ENCODE measurements around the gene ERC1. TPM values are rescaled to one million over a fixed set of nuclear protein-coding genes. Genes with fewer than 3 reads are reported as not detected.
"Not testable (repeated sequence)": the region's sequence is repeated elsewhere in the genome, so short reads cannot be mapped to it uniquely, and the experiment has no call there.

ERC1 gene
- total and polyA plus RNA-seq, 2 of the 4 experiments (the other 2 are of a cell fraction) = 11.6 to 25.6 TPM

GRCh38 chr12:1138691-1139090 lies 147.7 kb downstream of the ERC1 start:
- Histone ChIP-seq H3K9me1 (ENCODE audit: insufficient read depth, low read length) (0 out of 2 replicates have a peak, but pooled peaks cover 4% of the 10 kb centered on the region), H3K79me1 (ENCODE audit: low read depth in 1 of 2, low read length in 2 of 2) (peaks cover 3 to 17% of the 10 kb centered on the region in 2 experiments; a peak in 3 of 4 replicates), H2AK5ac (ENCODE audit: low read depth, low read length) (no peak overlapping the region), H3K4me2 (ENCODE audit: low read depth, low read length) (no peak overlapping the region), H2BK15ac (ENCODE audit: low read depth, low read length) (no peak overlapping the region), H2AFZ (replicated peaks; ENCODE audit: low read length, poor library complexity) (no peak overlapping the region), H3K36me3 (ENCODE audit: control insufficient read depth, insufficient read depth, low read length) (peaks cover 3% of the 10 kb centered on the region), H4K91ac (ENCODE audit: insufficient read depth, low read depth, low read length) (no peak overlapping the region), H2BK120ac (ENCODE audit: low read depth, low read length) (no peak overlapping the region), H4K5ac (ENCODE audit: low read depth, low read length) (no peak overlapping the region), H3K4me3 (ENCODE audit: insufficient read depth, low read depth, low read length) (no peak overlapping the region), H3K27me3 (ENCODE audit: control insufficient read depth, insufficient read depth, low read length) (no peaks in the 10 kb centered on the region), H3K4ac (ENCODE audit: low read depth, low read length) (no peak overlapping the region), H3K14ac (replicated peaks; ENCODE audit: low read depth, low read length) (no peak overlapping the region), H3K18ac (ENCODE audit: low read depth, low read length) (no peak overlapping the region), H3K27ac (ENCODE audit: insufficient read depth, low read length) (no peak overlapping the region), H2BK5ac (ENCODE audit: low read depth, low read length, poor library complexity, severe bottlenecking) (no peak overlapping the region), H4K8ac (ENCODE audit: low read depth in 2 of 2, low read length in 2 of 2) (no peak overlapping the region), H2AK9ac (replicated peaks; ENCODE audit: low read depth, low read length, poor library complexity) (no peak overlapping the region), H3K9me3 (ENCODE audit: control insufficient read depth, insufficient read depth, low read length) (no peaks in the 10 kb centered on the region), H3K4me1 (ENCODE audit: control insufficient read depth, insufficient read depth, low read length) (no peaks in the 10 kb centered on the region), H4K20me1 (ENCODE audit: insufficient read depth, low read length) (no peaks in the 10 kb centered on the region), H3K23ac (ENCODE audit: low read depth, low read length) (no peak overlapping the region), H3K9ac (ENCODE audit: low read depth, low read length) (no peak overlapping the region), H3K56ac (ENCODE audit: extremely low read depth, insufficient read depth, low read length) (no peak overlapping the region), H2BK20ac (ENCODE audit: low read depth, low read length) (no peak overlapping the region)
- TF ChIP-seq SMC3 (IDR thresholded peaks at IDR 0.05; ENCODE audit: low read depth, low read length) (no peak), MAFK (IDR thresholded peaks at IDR 0.05; ENCODE audit: low read depth, low read length) (no peak), CTCF (conservative IDR thresholded peaks at IDR 0.05; ENCODE audit: low read depth, low read length) (no peak)
- intact Hi-C loops (cut with micrococcal nuclease) = no loop called here
- 100% methylated on average over 3 of the region's 4 CpGs; no CpG with 5 or more reads in 1 of the 2 experiments for WGBS, 2 experiments (ENCODE audit: extremely low coverage in 2 of 2, insufficient read length in 1 of 2)
- no TSS peak for BruUV-seq (replicated peaks)
- ChIA-PET POLR2A (ENCODE audit: unreplicated experiment) (no interaction called here), CTCF (no interaction called here)
- DNase-seq = no peak
- no peak for ATAC-seq (ENCODE audit: low read depth)
- dilution Hi-C loops (cut with HindIII; ENCODE audit: low sequenced_read_pairs, unreplicated experiment) = no loop called here
- in situ Hi-C loops (cut with MboI; ENCODE audit: low sequenced_read_pairs) = no loop called here

- H2AFZ ChIP-seq (replicated peaks; ENCODE audit: low read length, poor library complexity); H4K8ac ChIP-seq (ENCODE audit: low read depth in 2 of 2, low read length in 2 of 2); ATAC-seq (ENCODE audit: low read depth); H3K9me3 ChIP-seq (ENCODE audit: control insufficient read depth, insufficient read depth, low read length); H3K27ac ChIP-seq (ENCODE audit: insufficient read depth, low read length); H3K36me3 ChIP-seq (ENCODE audit: control insufficient read depth, insufficient read depth, low read length); H2AK9ac ChIP-seq (replicated peaks; ENCODE audit: low read depth, low read length, poor library complexity); H3K23ac ChIP-seq (ENCODE audit: low read depth, low read length); H3K18ac ChIP-seq (ENCODE audit: low read depth, low read length); in situ Hi-C loops (cut with MboI; ENCODE audit: low sequenced_read_pairs); H2AK5ac ChIP-seq (ENCODE audit: low read depth, low read length); H4K20me1 ChIP-seq (ENCODE audit: insufficient read depth, low read length); H3K9ac ChIP-seq (ENCODE audit: low read depth, low read length); DNase-seq; H2BK120ac ChIP-seq (ENCODE audit: low read depth, low read length); H4K91ac ChIP-seq (ENCODE audit: insufficient read depth, low read depth, low read length); H3K4ac ChIP-seq (ENCODE audit: low read depth, low read length); H3K27me3 ChIP-seq (ENCODE audit: control insufficient read depth, insufficient read depth, low read length); H3K4me2 ChIP-seq (ENCODE audit: low read depth, low read length); H2BK15ac ChIP-seq (ENCODE audit: low read depth, low read length); POLR2A ChIA-PET (ENCODE audit: unreplicated experiment); H3K14ac ChIP-seq (replicated peaks; ENCODE audit: low read depth, low read length); H2BK5ac ChIP-seq (ENCODE audit: low read depth, low read length, poor library complexity, severe bottlenecking); H4K5ac ChIP-seq (ENCODE audit: low read depth, low read length); dilution Hi-C loops (cut with HindIII; ENCODE audit: low sequenced_read_pairs, unreplicated experiment); H2BK20ac ChIP-seq (ENCODE audit: low read depth, low read length); H3K4me1 ChIP-seq (ENCODE audit: control insufficient read depth, insufficient read depth, low read length); intact Hi-C loops (cut with micrococcal nuclease); CTCF ChIA-PET; BruUV-seq (replicated peaks); H3K9me1 ChIP-seq (ENCODE audit: insufficient read depth, low read length); H3K56ac ChIP-seq (ENCODE audit: extremely low read depth, insufficient read depth, low read length); H3K4me3 ChIP-seq (ENCODE audit: insufficient read depth, low read depth, low read length): not testable (repeated sequence)
- peaks cover 11 to 22% of the 10 kb centered on the region in 2 experiments for H3K79me1 ChIP-seq (ENCODE audit: low read depth in 1 of 2, low read length in 2 of 2)
- no CpG with 5 or more reads among the region's 4 CpGs for WGBS, 2 experiments (ENCODE audit: extremely low coverage in 2 of 2, insufficient read length in 1 of 2)
These were observed 155.7 kb downstream of the ERC1 start for GRCh38 chr12:1146758-1147157.
